H1 (cell line): ENCODE results near the gene CPA4. TPM values are rescaled to one million over a fixed set of nuclear protein-coding genes. Genes with fewer than 3 reads are reported as not detected.
"Not testable (repeated sequence)": the region's sequence is repeated elsewhere in the genome, so short reads cannot be mapped to it uniquely, and the experiment has no call there.

Source experiments
- CTCF ChIA-PET: fragments of 300-600 bp; sonication (Branson Sonifier 250); formaldehyde crosslinking; loops from one replicate; lab custom pipeline; 2021; ENCODE audit not compliant: partially characterized antibody; lab: Charles Lee
- POLR2A ChIA-PET: fragments of 300-600 bp; sonication (Branson Sonifier 250); formaldehyde crosslinking; loops from one replicate; lab custom pipeline; 2021; ENCODE audit warnings: inconsistent platforms; ENCODE audit not compliant: partially characterized antibody; lab: Charles Lee
- DNase-seq, 2 experiments: peaks; one replicate each; pipeline versions ENCODE4 v3.0.0 to v3.0.0-alpha.2; 2010 to 2022; ENCODE audit warnings: low spot score in 2 of 2, low read depth in 1 of 2, mixed read lengths in 1 of 2
- FAIRE-seq: peaks from 2 replicates; lab custom pipeline; 2011; peaks lifted over from hg19 to GRCh38; lab: Jason Lieb, UNC
- H2AFZ ChIP-seq: 2 replicates; pipeline ENCODE4 v1.8.1; 2012; ENCODE audit warnings: low read length, inconsistent platforms
- H2AK5ac ChIP-seq: 2 replicates; pipeline ENCODE4 v1.6.1; 2013; ENCODE audit warnings: low read depth, low read length
- H2BK120ac ChIP-seq: replicated peaks from 2 replicates; pipeline ENCODE3; 2013; ENCODE audit warnings: low read depth, low read length, inconsistent platforms
- H2BK12ac ChIP-seq: 2 replicates; pipeline ENCODE4 v1.6.1; 2013; ENCODE audit warnings: low read depth, low read length
- H2BK15ac ChIP-seq: 2 replicates; pipeline ENCODE4 v1.6.1; 2013; ENCODE audit warnings: low read length
- H2BK20ac ChIP-seq: 2 replicates; pipeline ENCODE4 v1.6.1; 2013; ENCODE audit warnings: low read length
- H2BK5ac ChIP-seq: 2 replicates; pipeline ENCODE4 v1.6.1; 2013; ENCODE audit warnings: low read depth, low read length
- H3K14ac ChIP-seq: 2 replicates; pipeline ENCODE4 v1.6.1; 2013; ENCODE audit warnings: inconsistent platforms; ENCODE audit not compliant: insufficient read length
- H3K18ac ChIP-seq: 2 replicates; pipeline ENCODE4 v1.6.1; 2013; ENCODE audit warnings: low read length; ENCODE audit errors: extremely low read depth
- H3K23ac ChIP-seq: 2 replicates; pipeline ENCODE4 v1.6.1; 2013; ENCODE audit warnings: inconsistent platforms; ENCODE audit not compliant: insufficient read length
- H3K23me2 ChIP-seq: 2 replicates; pipeline ENCODE4 v1.6.1; 2013; ENCODE audit warnings: low read depth, low read length
- H3K27ac ChIP-seq: 2 replicates; pipeline ENCODE4 v1.6.1; 2011; ENCODE audit warnings: low read depth, low read length, inconsistent platforms
- H3K27me3 ChIP-seq, 4 experiments: replicated peaks in 1 of 4; 1 replicate in 1 of 4; 2 replicates in 3 of 4; pipeline versions ENCODE4 v1.6.1 to v1.8.1; 2011 to 2013; ENCODE audit warnings: low read length in 3 of 4, mild to moderate bottlenecking in 3 of 4, inconsistent platforms in 2 of 4, mixed read lengths in 2 of 4, moderate library complexity in 1 of 4; ENCODE audit not compliant: control insufficient read depth in 3 of 4, insufficient read depth in 3 of 4; ENCODE audit errors: extremely low read depth in 1 of 4
- H3K36me3 ChIP-seq, 4 experiments: 2 replicates each; pipeline versions ENCODE4 v1.6.1 to v1.8.1; 2011 to 2013; ENCODE audit warnings: mild to moderate bottlenecking in 4 of 4, low read length in 3 of 4, moderate library complexity in 2 of 4, control low read depth in 1 of 4, inconsistent platforms in 1 of 4; ENCODE audit not compliant: insufficient read depth in 4 of 4, control insufficient read depth in 2 of 4
- H3K4ac ChIP-seq: replicated peaks from 2 replicates; pipeline ENCODE3; 2013; ENCODE audit warnings: low read length, low read depth, mixed read lengths, inconsistent platforms; ENCODE audit not compliant: insufficient read length
- H3K4me1 ChIP-seq, 4 experiments: replicated peaks in 1 of 4; 1 replicate in 1 of 4; 2 replicates in 3 of 4; pipeline versions ENCODE4 v1.6.1 to v1.8.1; 2011 to 2013; ENCODE audit warnings: low read length in 3 of 4, inconsistent platforms in 2 of 4, mixed read lengths in 1 of 4; ENCODE audit not compliant: insufficient read depth in 4 of 4, control insufficient read depth in 3 of 4
- H3K4me2 ChIP-seq, 2 experiments: 2 replicates each; pipeline versions ENCODE4 v1.6.1 to v1.8.1; 2011 to 2013; ENCODE audit warnings: low read depth in 2 of 2, low read length in 2 of 2, control low read depth in 1 of 2, inconsistent platforms in 1 of 2, mild to moderate bottlenecking in 1 of 2; ENCODE audit not compliant: insufficient read depth in 1 of 2
- H3K4me3 ChIP-seq, 4 experiments: fragments of 200-600, 300-600 bp in 1 of 4; sonication (generic), shearing (Covaris generic), sonication (Bioruptor Twin) in 1 of 4; 2 replicates each; pipeline versions ENCODE4 v1.5.1 to v1.8.1; 2011 to 2016; ENCODE audit warnings: low read length in 4 of 4, low read depth in 3 of 4, control low read depth in 2 of 4, inconsistent platforms in 2 of 4, mild to moderate bottlenecking in 2 of 4, mixed read lengths in 1 of 4, moderate library complexity in 1 of 4; ENCODE audit not compliant: insufficient read depth in 2 of 4; ENCODE audit errors: extremely low read depth in 1 of 4
- H3K56ac ChIP-seq: replicated peaks from 2 replicates; pipeline ENCODE3; 2013; ENCODE audit warnings: low read depth, mild to moderate bottlenecking, mixed read lengths, low read length, inconsistent platforms; ENCODE audit not compliant: insufficient read length
- H3K79me1 ChIP-seq: 2 replicates; pipeline ENCODE4 v1.6.1; 2013; ENCODE audit warnings: low read depth, low read length, control low read depth
- H3K79me2 ChIP-seq, 2 experiments: 2 replicates each; pipeline versions ENCODE4 v1.6.1 to v1.8.1; 2012 to 2013; ENCODE audit warnings: low read length in 2 of 2, mild to moderate bottlenecking in 2 of 2, inconsistent platforms in 1 of 2; ENCODE audit not compliant: insufficient read depth in 2 of 2, control insufficient read depth in 1 of 2
- H3K9ac ChIP-seq, 4 experiments: replicated peaks in 1 of 4; 1 replicate in 1 of 4; 2 replicates in 3 of 4; pipeline versions ENCODE4 v1.6.1 to v1.8.1; 2011 to 2013; ENCODE audit warnings: low read depth in 3 of 4, low read length in 3 of 4, control low read depth in 2 of 4, mild to moderate bottlenecking in 2 of 4, moderate library complexity in 2 of 4, inconsistent platforms in 1 of 4; ENCODE audit errors: extremely low read depth in 1 of 4
- H3K9me3 ChIP-seq, 2 experiments: 2 replicates each; pipeline versions ENCODE4 v1.6.1 to v1.8.1; 2012 to 2013; ENCODE audit warnings: mild to moderate bottlenecking in 2 of 2, moderate library complexity in 2 of 2, control low read depth in 1 of 2, inconsistent platforms in 1 of 2, low read depth in 1 of 2, low read length in 1 of 2, mixed read lengths in 1 of 2; ENCODE audit not compliant: insufficient read depth in 2 of 2
- H4K20me1 ChIP-seq, 2 experiments: replicated peaks in 1 of 2; 2 replicates each; pipeline versions ENCODE3 to v1.8.1; 2011 to 2013; ENCODE audit warnings: inconsistent platforms in 2 of 2, low read length in 2 of 2, mild to moderate bottlenecking in 1 of 2; ENCODE audit not compliant: insufficient read depth in 2 of 2, control insufficient read depth in 1 of 2
- H4K5ac ChIP-seq: 2 replicates; pipeline ENCODE4 v1.6.1; 2013; ENCODE audit warnings: low read length, low read depth, mixed read lengths, inconsistent platforms; ENCODE audit not compliant: insufficient read length
- H4K8ac ChIP-seq: 2 replicates; pipeline ENCODE4 v1.8.0; 2013; ENCODE audit warnings: mild to moderate bottlenecking, moderate library complexity, low read length, inconsistent platforms; ENCODE audit not compliant: insufficient read depth; ENCODE audit errors: extremely low read depth
- H4K91ac ChIP-seq: replicated peaks from 2 replicates; pipeline ENCODE3; 2013; ENCODE audit warnings: low read length, mixed read lengths, inconsistent platforms; ENCODE audit not compliant: insufficient read length
- WGBS, 2 experiments: shearing (Covaris generic) in 1 of 2; methylation state at CpG; one replicate each; pipeline versions ENCODE4 v1.1.6 to v1.1.7; 2013 to 2015; ENCODE audit warnings: low lambda C conversion rate in 2 of 2, mixed read lengths in 2 of 2, inconsistent platforms in 1 of 2, low coverage in 1 of 2, missing lambda C conversion rate in 1 of 2; ENCODE audit not compliant: insufficient replicate concordance in 2 of 2, insufficient coverage in 1 of 2, insufficient read length in 1 of 2; ENCODE audit errors: extremely low coverage in 1 of 2, missing lambda C conversion rate in 1 of 2; 5-methylcytosine and 5-hydroxymethylcytosine counted together
- polyA plus RNA-seq, 7 experiments: library from polyadenylated mRNA; depleted of rRNA in 3 of 7; stranded (reverse) in 5 of 7; unstranded in 2 of 7; fragments of >200 nt in 5 of 7; fragments of 200-250 nt in 2 of 7; gene quantifications; 1 replicate in 5 of 7; 2 replicates in 1 of 7; 4 replicates in 1 of 7; pipeline versions ENCODE4 v1.2.1 to v1.2.3, GENCODE V29; 2011 to 2013; ENCODE audit warnings: missing spikeins in 2 of 7, mixed read lengths in 2 of 7
- total RNA-seq: library from RNA; stranded (reverse); fragmentation: NEBNext Ultra II Directional; extraction: Animal tissue kit (Norgen Biotek cat#: 25700); gene quantifications from 2 replicates; pipeline ENCODE4 v1.2.1, GENCODE V29; 2021

The CPA4 gene
- total and polyA plus RNA-seq, 2 of the 8 experiments (the other 6 are each of a cell fraction or from before 2014, with no cell fraction given): 0.03 TPM; not detected in 1

DNA sequence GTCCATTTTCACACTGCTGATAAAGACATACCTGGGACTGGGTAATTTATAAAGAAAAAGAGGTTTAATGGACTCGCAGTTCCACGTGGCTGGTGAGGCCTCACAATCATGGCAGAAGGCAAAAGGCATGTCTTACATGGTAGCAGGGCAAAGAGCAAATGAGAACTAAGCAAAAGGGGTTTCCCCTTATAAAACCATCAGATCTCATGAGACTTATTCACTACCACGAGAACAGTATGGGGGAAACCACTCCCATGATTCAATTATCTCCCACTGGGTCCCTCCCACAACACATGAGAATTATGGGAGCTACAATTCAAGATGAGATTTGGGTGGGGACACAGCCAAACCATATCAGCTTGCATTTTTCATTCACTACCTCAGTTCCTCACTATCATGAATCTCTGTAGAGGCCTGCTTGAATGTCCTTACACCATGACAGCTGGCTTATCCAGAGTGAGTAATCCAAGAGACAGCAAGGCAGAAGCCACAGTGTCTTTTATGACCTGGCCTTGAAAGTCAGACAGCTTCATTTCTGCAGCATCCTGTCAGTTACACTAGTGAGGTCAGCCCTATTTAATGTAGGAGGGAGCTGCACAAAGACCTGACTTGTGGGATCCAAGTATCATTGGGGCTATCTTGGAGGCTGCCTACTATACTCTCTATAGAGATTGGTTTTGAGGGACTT is 28.7 kb downstream of the CPA4 start:
- POLR2A ChIA-PET, FAIRE-seq, H3K9me3 ChIP-seq, H3K14ac ChIP-seq, H2AFZ ChIP-seq, H3K4me3 ChIP-seq, H4K5ac ChIP-seq, H3K4me1 ChIP-seq, H2BK12ac ChIP-seq, H4K20me1 ChIP-seq, H3K23ac ChIP-seq, H3K9ac ChIP-seq, H3K18ac ChIP-seq, H3K27ac ChIP-seq, H4K8ac ChIP-seq, DNase-seq, H2AK5ac ChIP-seq, H3K23me2 ChIP-seq, H3K56ac ChIP-seq, H2BK15ac ChIP-seq, H3K27me3 ChIP-seq, H3K36me3 ChIP-seq, H4K91ac ChIP-seq, H2BK20ac ChIP-seq, H3K79me1 ChIP-seq, H2BK5ac ChIP-seq, H3K79me2 ChIP-seq, H3K4ac ChIP-seq, H3K4me2 ChIP-seq, H2BK120ac ChIP-seq: not testable (repeated sequence)
- CTCF ChIA-PET: interaction anchor here (0.8 to 2.0 kb wide), 6 partner anchors 12 to 165 kb away, joined by 3 to 6 read pairs (median 3); partner anchors contain the start of gene CPA1
- 94% methylated on average over 3 of the region's 3 CpGs; no CpG with 5 or more reads in 1 of the 2 experiments for WGBS, 2 experiments
